Left lung (tissue), 10 donors: ENCODE results near the gene POU2F1. TPM values are rescaled to one million over a fixed set of nuclear protein-coding genes. Genes with fewer than 3 reads are reported as not detected.

Experiments used
- ATAC-seq: fragments of 200-7000 bp; cut with Tn5 transposase; one replicate; pipeline ENCODE4 v1.9.1; 2020; ENCODE audit warnings: moderate library complexity
- DNase-seq, 4 donors: peaks; one replicate each; pipeline ENCODE4 v3.0.0-alpha.2; 2013 to 2020
- H3K27ac ChIP-seq, 2 donors: fragments of 200-600 bp; sonication (generic) in 1 of 2; one replicate each; pipeline versions ENCODE4 v1.5.0 to v1.8.0; 2020 to 2021
- H3K27me3 ChIP-seq, 2 donors: fragments of 200-600 bp; sonication (generic) in 1 of 2; one replicate each; pipeline versions ENCODE4 v1.5.0 to v1.8.0; 2020 to 2021
- H3K36me3 ChIP-seq, 2 donors: fragments of 200-600 bp; sonication (generic) in 1 of 2; one replicate each; pipeline versions ENCODE4 v1.5.0 to v1.8.0; 2020 to 2021
- H3K4me1 ChIP-seq, 2 donors: fragments of 200-600 bp; one replicate each; pipeline ENCODE4 v1.8.0; 2021
- H3K4me3 ChIP-seq, 2 donors: fragments of 200-600 bp; sonication (generic) in 1 of 2; one replicate each; pipeline versions ENCODE4 v1.5.0 to v1.8.0; 2020 to 2021; ENCODE audit warnings: mild to moderate bottlenecking in 1 of 2
- H3K9me3 ChIP-seq, 2 donors: fragments of 200-600 bp; sonication (generic) in 1 of 2; one replicate each; pipeline versions ENCODE4 v1.5.0 to v1.8.0; 2020 to 2021
- CTCF ChIP-seq, 2 donors: fragments of 200-600 bp; sonication (generic) in 1 of 2; IDR thresholded peaks; one replicate each; pipeline versions ENCODE4 v1.5.0 to v1.8.0; 2021; ENCODE audit warnings: antibody characterized with exemption in 2 of 2
- intact Hi-C, 2 donors: fragments of 100-400 bp; cut with DNase I; formaldehyde crosslinking; loops; one replicate each; pipeline versions ENCODE4 v1.11.2 to v1.14.2; 2022
- polyA plus RNA-seq, 6 donors: library from polyadenylated mRNA; unstranded; fragments of 120-200 nt; gene quantifications; one replicate each; pipeline ENCODE4 v1.2.1, GENCODE V29; 2013; ENCODE audit not compliant: insufficient read length in 6 of 6
- total RNA-seq, 2 donors: library from RNA; stranded (reverse); fragmentation: NEBNext Ultra II Directional; extraction: Animal tissue kit (Norgen Biotek cat#: 25700); gene quantifications; one replicate each; pipeline ENCODE4 v1.2.1, GENCODE V29; 2021
- donor health status: DM: no; HTN: yes; CAD: no.
- donor health status: DM: no; HTN: no; CAD: no.

Gene POU2F1
- total and polyA plus RNA-seq, 8 donors, result 12.3 to 16.3 (median 15.2) TPM

GRCh38 chr1:167438171-167439138 is 217.8 kb downstream of the POU2F1 start:
- TF ChIP-seq CTCF (IDR thresholded peaks at IDR 0.05), result no peak
- Histone ChIP-seq H3K4me1 (peaks cover 6 to 20% of the 10 kb centered on the region in 2 donors), H3K27ac (no peak overlapping the region), H3K36me3 (no peaks in the 10 kb centered on the region), H3K4me3 (no peak overlapping the region), H3K9me3 (no peaks in the 10 kb centered on the region), H3K27me3 (peaks cover 0 to 22% of the 10 kb centered on the region in 2 donors)
- intact Hi-C loops, result no loop called here
- DNase-seq, result peak in 1 of 4 donors; percentile 28
- no peak for ATAC-seq

GRCh38 chr1:167439301-167439988 is 218.8 kb downstream of the POU2F1 start:
- H3K4me1 ChIP-seq, result peaks cover 6 to 20% of the 10 kb centered on the region in 2 donors
- no peaks in the 10 kb centered on the region for H3K9me3 ChIP-seq
- ATAC-seq (peak; percentile 61), DNase-seq (peak; percentile 33 to 84 (median 51))
- no peaks in the 10 kb centered on the region for H3K36me3 ChIP-seq
- H3K27me3 ChIP-seq, result peaks cover 0 to 22% of the 10 kb centered on the region in 2 donors
- no peak for TF ChIP-seq CTCF (IDR thresholded peaks at IDR 0.05)
- intact Hi-C loops, result no loop called here
- peak overlapping the region; percentile 21 to 40 for H3K4me3 ChIP-seq
- no peak overlapping the region for H3K27ac ChIP-seq

GRCh38 chr1:167440345-167440744 is 219.7 kb downstream of the POU2F1 start:
- peaks cover 0 to 22% of the 10 kb centered on the region in 2 donors for H3K27me3 ChIP-seq
- no peaks in the 10 kb centered on the region for H3K36me3 ChIP-seq
- no peaks in the 10 kb centered on the region for H3K9me3 ChIP-seq
- H3K4me3 ChIP-seq, result no peak overlapping the region
- TF ChIP-seq CTCF (IDR thresholded peaks at IDR 0.05), result no peak
- DNase-seq (peak in 1 of 4 donors; percentile 29), ATAC-seq (no peak)
- no peak overlapping the region for H3K27ac ChIP-seq
- H3K4me1 ChIP-seq, result peaks cover 6 to 20% of the 10 kb centered on the region in 2 donors
- intact Hi-C loops, result loop anchor here in 1 of 2 donors (5.0 to 10.0 kb wide), 2 partner anchors 173 to 376 kb away; no protein-coding TSS in a partner anchor

GRCh38 chr1:167440776-167441175 is 220.1 kb downstream of the POU2F1 start:
- Histone ChIP-seq H3K4me3 (no peak overlapping the region), H3K4me1 (peaks cover 6 to 20% of the 10 kb centered on the region in 2 donors), H3K36me3 (no peaks in the 10 kb centered on the region), H3K27ac (no peak overlapping the region), H3K9me3 (no peaks in the 10 kb centered on the region), H3K27me3 (peaks cover 0 to 22% of the 10 kb centered on the region in 2 donors)
- DNase-seq, result peak in 1 of 4 donors; percentile 13
- ATAC-seq, result no peak
- no peak for TF ChIP-seq CTCF (IDR thresholded peaks at IDR 0.05)
- intact Hi-C loops, result loop anchor here in 1 of 2 donors (5.0 to 10.0 kb wide), 2 partner anchors 173 to 376 kb away; no protein-coding TSS in a partner anchor
